Ishikawa (cell line): Measurements from ENCODE around the gene SAA1.

Experiments used
- CEBPB ChIP-seq: IDR thresholded peaks from 2 replicates; pipeline ENCODE4 v1.6.1; 2012
- EGR1 ChIP-seq: IDR thresholded peaks from 2 replicates; pipeline ENCODE4 v1.6.1; 2012
- EP300 ChIP-seq: IDR thresholded peaks from 2 replicates; pipeline ENCODE4 v1.6.1; 2012; ENCODE audit warnings: borderline replicate concordance
- MAX ChIP-seq: IDR thresholded peaks from 2 replicates; pipeline ENCODE4 v1.6.1; 2012
- NFIC ChIP-seq: IDR thresholded peaks from 2 replicates; pipeline ENCODE4 v1.6.1; 2012
- RAD21 ChIP-seq: IDR thresholded peaks from 2 replicates; pipeline ENCODE4 v1.6.1; 2012; ENCODE audit warnings: low read depth
- TAF1 ChIP-seq: IDR thresholded peaks from 2 replicates; pipeline ENCODE4 v1.6.1; 2012; ENCODE audit warnings: low read depth, mild to moderate bottlenecking
- TCF12 ChIP-seq: IDR thresholded peaks from 2 replicates; pipeline ENCODE4 v1.6.1; 2012; ENCODE audit warnings: low read depth
- TEAD4 ChIP-seq: IDR thresholded peaks from 2 replicates; pipeline ENCODE4 v1.6.1; 2012
- YY1 ChIP-seq: IDR thresholded peaks from 2 replicates; pipeline ENCODE4 v1.6.1; 2012; ENCODE audit warnings: low read depth
- ZBTB7A ChIP-seq: IDR thresholded peaks from 2 replicates; pipeline ENCODE4 v1.6.1; 2012; ENCODE audit warnings: low read depth
- TF ChIP-seq, protein P1 (sequence below): IDR thresholded peaks from 2 replicates; pipeline ENCODE4 v1.6.1; 2012
- TF ChIP-seq, protein P2 (sequence below): IDR thresholded peaks from 2 replicates; pipeline ENCODE4 v1.6.1; 2012; ENCODE audit warnings: low read depth, mild to moderate bottlenecking

SAA1 gene

GRCh38 chr11:18317551-18317950, 51.5 kb downstream of the SAA1 start:
- TF ChIP-seq TAF1 = no peak
- TF ChIP-seq TCF12 = no peak
- TF ChIP-seq, protein P1, sequence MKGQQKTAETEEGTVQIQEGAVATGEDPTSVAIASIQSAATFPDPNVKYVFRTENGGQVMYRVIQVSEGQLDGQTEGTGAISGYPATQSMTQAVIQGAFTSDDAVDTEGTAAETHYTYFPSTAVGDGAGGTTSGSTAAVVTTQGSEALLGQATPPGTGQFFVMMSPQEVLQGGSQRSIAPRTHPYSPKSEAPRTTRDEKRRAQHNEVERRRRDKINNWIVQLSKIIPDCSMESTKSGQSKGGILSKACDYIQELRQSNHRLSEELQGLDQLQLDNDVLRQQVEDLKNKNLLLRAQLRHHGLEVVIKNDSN = no peak
- TF ChIP-seq EGR1 = no peak
- TF ChIP-seq MAX = no peak
- no peak for TF ChIP-seq NFIC
- TF ChIP-seq ZBTB7A = no peak
- TF ChIP-seq TEAD4 = no peak
- no peak for TF ChIP-seq EP300
- no peak for TF ChIP-seq RAD21
- no peak for TF ChIP-seq YY1
- TF ChIP-seq, protein P2, sequence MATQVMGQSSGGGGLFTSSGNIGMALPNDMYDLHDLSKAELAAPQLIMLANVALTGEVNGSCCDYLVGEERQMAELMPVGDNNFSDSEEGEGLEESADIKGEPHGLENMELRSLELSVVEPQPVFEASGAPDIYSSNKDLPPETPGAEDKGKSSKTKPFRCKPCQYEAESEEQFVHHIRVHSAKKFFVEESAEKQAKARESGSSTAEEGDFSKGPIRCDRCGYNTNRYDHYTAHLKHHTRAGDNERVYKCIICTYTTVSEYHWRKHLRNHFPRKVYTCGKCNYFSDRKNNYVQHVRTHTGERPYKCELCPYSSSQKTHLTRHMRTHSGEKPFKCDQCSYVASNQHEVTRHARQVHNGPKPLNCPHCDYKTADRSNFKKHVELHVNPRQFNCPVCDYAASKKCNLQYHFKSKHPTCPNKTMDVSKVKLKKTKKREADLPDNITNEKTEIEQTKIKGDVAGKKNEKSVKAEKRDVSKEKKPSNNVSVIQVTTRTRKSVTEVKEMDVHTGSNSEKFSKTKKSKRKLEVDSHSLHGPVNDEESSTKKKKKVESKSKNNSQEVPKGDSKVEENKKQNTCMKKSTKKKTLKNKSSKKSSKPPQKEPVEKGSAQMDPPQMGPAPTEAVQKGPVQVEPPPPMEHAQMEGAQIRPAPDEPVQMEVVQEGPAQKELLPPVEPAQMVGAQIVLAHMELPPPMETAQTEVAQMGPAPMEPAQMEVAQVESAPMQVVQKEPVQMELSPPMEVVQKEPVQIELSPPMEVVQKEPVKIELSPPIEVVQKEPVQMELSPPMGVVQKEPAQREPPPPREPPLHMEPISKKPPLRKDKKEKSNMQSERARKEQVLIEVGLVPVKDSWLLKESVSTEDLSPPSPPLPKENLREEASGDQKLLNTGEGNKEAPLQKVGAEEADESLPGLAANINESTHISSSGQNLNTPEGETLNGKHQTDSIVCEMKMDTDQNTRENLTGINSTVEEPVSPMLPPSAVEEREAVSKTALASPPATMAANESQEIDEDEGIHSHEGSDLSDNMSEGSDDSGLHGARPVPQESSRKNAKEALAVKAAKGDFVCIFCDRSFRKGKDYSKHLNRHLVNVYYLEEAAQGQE = no peak
- TF ChIP-seq CEBPB = no peak
